ENCODE measurements around the gene SERINC1. TPM values are rescaled to one million over a fixed set of nuclear protein-coding genes. Genes with fewer than 3 reads are reported as not detected.

The SERINC1 gene
- polyA plus RNA-seq, 1 donor from 2014 or later, result 879 TPM

DNA sequence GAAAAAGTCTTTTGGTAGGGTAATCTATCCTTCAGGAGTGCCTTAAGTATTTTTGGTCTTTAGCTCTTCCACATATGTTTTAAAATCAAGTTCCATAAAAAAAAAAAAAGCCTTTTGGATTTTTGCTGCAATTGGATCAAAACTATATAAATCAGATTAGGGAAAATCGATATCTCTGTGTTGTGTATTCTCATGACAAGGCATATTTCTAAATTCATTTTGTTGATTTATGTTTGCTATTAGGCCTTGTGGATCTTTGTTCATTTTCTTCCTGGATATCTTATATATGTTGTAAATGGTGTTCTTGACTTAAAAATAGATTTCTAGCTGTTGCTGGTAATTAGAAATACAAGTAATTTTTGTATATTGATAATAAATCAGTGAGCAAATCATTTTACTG, 63.4 kb downstream of the SERINC1 start:
- Histone ChIP-seq H3K9me3 (ENCODE audit: low read length) (no peaks in the 10 kb centered on the region), H3K4me2 (ENCODE audit: low read length) (no peak overlapping the region), H3K27me3 (ENCODE audit: insufficient read depth, low read depth, low read length) (no peaks in the 10 kb centered on the region), H3K4me3 (ENCODE audit: low read length) (no peak overlapping the region), H3K9ac (ENCODE audit: low read length) (no peak overlapping the region), H3K9me2 (ENCODE audit: insufficient read depth, low read length) (no peaks in the 10 kb centered on the region), H3F3A (ENCODE audit: insufficient read depth, low read length, poor library complexity, severe bottlenecking) (no peaks in the 10 kb centered on the region), H3K27ac (ENCODE audit: low read length) (no peak overlapping the region), H3K36me3 (ENCODE audit: insufficient read depth, low read length) (peaks cover under 1% of the 10 kb centered on the region), H3K79me2 (replicated peaks; ENCODE audit: insufficient read depth, low read length) (peaks cover 90% of the 10 kb centered on the region), H4K20me1 (ENCODE audit: insufficient read depth) (no peaks in the 10 kb centered on the region), H2AFZ (ENCODE audit: low read depth, low read length) (no peak overlapping the region)
- TF ChIP-seq EP300 (conservative IDR thresholded peaks at IDR 0.05; ENCODE audit: poor library complexity, severe bottlenecking) (no peak), REST (IDR thresholded peaks at IDR 0.05; ENCODE audit: borderline replicate concordance) (no peak), RAD21 (conservative IDR thresholded peaks at IDR 0.05) (no peak), POLR2AphosphoS5 (IDR thresholded peaks at IDR 0.05) (no peak), EZH2 (IDR thresholded peaks at IDR 0.05; ENCODE audit: borderline replicate concordance, insufficient read depth, low read length, poor library complexity, severe bottlenecking) (no peak), SMC3 (conservative IDR thresholded peaks at IDR 0.05; ENCODE audit: poor library complexity) (no peak), TAF1 (IDR thresholded peaks at IDR 0.05; ENCODE audit: low read depth) (no peak), MXI1 (conservative IDR thresholded peaks at IDR 0.05; ENCODE audit: poor library complexity, severe bottlenecking) (no peak)
- TF ChIP-seq, protein P1, sequence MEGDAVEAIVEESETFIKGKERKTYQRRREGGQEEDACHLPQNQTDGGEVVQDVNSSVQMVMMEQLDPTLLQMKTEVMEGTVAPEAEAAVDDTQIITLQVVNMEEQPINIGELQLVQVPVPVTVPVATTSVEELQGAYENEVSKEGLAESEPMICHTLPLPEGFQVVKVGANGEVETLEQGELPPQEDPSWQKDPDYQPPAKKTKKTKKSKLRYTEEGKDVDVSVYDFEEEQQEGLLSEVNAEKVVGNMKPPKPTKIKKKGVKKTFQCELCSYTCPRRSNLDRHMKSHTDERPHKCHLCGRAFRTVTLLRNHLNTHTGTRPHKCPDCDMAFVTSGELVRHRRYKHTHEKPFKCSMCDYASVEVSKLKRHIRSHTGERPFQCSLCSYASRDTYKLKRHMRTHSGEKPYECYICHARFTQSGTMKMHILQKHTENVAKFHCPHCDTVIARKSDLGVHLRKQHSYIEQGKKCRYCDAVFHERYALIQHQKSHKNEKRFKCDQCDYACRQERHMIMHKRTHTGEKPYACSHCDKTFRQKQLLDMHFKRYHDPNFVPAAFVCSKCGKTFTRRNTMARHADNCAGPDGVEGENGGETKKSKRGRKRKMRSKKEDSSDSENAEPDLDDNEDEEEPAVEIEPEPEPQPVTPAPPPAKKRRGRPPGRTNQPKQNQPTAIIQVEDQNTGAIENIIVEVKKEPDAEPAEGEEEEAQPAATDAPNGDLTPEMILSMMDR (IDR thresholded peaks at IDR 0.05; ENCODE audit: poor library complexity, severe bottlenecking), result no peak

DNA sequence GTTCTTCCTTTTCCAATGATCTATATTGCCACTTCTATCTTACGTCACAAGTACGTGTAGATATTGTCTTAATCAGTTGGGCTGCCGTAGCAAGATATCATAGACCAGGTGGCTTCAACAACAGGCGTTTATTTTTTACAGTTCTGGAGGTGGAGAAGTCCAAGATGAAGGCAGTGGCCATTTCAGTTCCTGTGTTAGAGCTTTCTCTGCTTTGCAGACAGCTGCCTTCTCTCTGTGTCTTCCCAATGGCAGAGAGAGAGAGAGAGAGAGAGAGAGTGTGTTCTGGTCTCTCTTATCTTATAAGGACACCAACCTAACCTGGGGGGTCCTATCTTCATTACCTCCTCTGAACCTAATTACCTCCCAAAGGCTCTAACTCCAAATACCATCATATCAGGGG, 63.9 kb downstream of the SERINC1 start:
- Histone ChIP-seq H3K27ac (ENCODE audit: low read length) (no peak overlapping the region), H3F3A (ENCODE audit: insufficient read depth, low read length, poor library complexity, severe bottlenecking) (no peaks in the 10 kb centered on the region), H3K36me3 (ENCODE audit: insufficient read depth, low read length) (no peaks in the 10 kb centered on the region), H2AFZ (ENCODE audit: low read depth, low read length) (no peak overlapping the region), H3K79me2 (replicated peaks; ENCODE audit: insufficient read depth, low read length) (peaks cover 95% of the 10 kb centered on the region), H4K20me1 (ENCODE audit: insufficient read depth) (no peaks in the 10 kb centered on the region), H3K4me3 (ENCODE audit: low read length) (no peak overlapping the region), H3K4me2 (ENCODE audit: low read length) (no peak overlapping the region), H3K9ac (ENCODE audit: low read length) (no peak overlapping the region), H3K9me3 (ENCODE audit: low read length) (no peaks in the 10 kb centered on the region), H3K9me2 (ENCODE audit: insufficient read depth, low read length) (no peaks in the 10 kb centered on the region), H3K27me3 (ENCODE audit: insufficient read depth, low read depth, low read length) (no peaks in the 10 kb centered on the region)
- no peak for TF ChIP-seq EP300 (conservative IDR thresholded peaks at IDR 0.05; ENCODE audit: poor library complexity, severe bottlenecking)
- no peak for TF ChIP-seq POLR2AphosphoS5 (IDR thresholded peaks at IDR 0.05)
- TF ChIP-seq, protein P1 (IDR thresholded peaks at IDR 0.05; ENCODE audit: poor library complexity, severe bottlenecking), result no peak
- TF ChIP-seq MXI1 (conservative IDR thresholded peaks at IDR 0.05; ENCODE audit: poor library complexity, severe bottlenecking), result no peak
- no peak for TF ChIP-seq RAD21 (conservative IDR thresholded peaks at IDR 0.05)
- no peak for TF ChIP-seq TAF1 (IDR thresholded peaks at IDR 0.05; ENCODE audit: low read depth)
- no peak for TF ChIP-seq SMC3 (conservative IDR thresholded peaks at IDR 0.05; ENCODE audit: poor library complexity)
- TF ChIP-seq EZH2 (IDR thresholded peaks at IDR 0.05; ENCODE audit: borderline replicate concordance, insufficient read depth, low read length, poor library complexity, severe bottlenecking), result no peak
- TF ChIP-seq REST (IDR thresholded peaks at IDR 0.05; ENCODE audit: borderline replicate concordance), result no peak

Data from neural cell (in vitro differentiated cells).